Testis (tissue), 2 donors: Measurements from ENCODE around the gene OXSR1.

ENCODE experiments used
- POLR2A ChIP-seq: fragments of 450-650 bp; IDR thresholded peaks from one replicate; pipeline ENCODE4 v1.6.1; 2017; ENCODE audit warnings: antibody characterized with exemption, mild to moderate bottlenecking, moderate library complexity
- TF ChIP-seq, protein P1 (sequence below), 3 experiments: fragments of 450-650 bp in 2 of 3; fragments of 200-600 bp in 1 of 3; sonication (generic) in 1 of 3; IDR thresholded peaks; one replicate each; pipeline ENCODE4 v1.5.1; 2016 to 2019; ENCODE audit warnings: antibody characterized with exemption in 3 of 3, mild to moderate bottlenecking in 2 of 3, moderate library complexity in 1 of 3

DNA sequence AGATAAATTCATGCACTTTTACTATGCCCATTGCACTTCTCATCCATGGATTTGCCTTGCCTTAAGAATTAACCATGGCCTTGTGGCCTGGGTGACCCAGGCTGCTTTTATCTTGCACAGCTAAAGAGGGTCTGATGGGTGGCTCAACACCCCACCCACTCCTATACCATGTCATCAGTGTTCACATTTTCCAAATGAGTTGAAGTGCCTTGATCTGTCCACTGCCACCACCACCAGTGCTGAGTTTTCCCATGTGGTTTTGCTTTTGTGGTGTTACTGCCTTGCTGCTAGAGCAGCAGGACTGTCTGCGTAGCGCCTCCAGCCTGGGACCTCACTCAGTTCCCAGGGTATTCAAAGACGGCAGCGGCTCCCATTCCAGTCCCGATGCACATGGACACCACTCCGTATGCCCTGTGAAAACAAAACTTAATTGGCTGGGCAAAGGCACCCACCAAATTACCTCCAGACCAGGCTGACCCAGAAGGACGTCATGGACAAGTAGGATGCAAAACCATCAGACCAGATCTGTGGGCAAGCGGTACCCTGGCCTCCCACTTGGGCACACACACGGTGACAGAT, 42.5 kb upstream of the OXSR1 start:
- TF ChIP-seq, protein P1, sequence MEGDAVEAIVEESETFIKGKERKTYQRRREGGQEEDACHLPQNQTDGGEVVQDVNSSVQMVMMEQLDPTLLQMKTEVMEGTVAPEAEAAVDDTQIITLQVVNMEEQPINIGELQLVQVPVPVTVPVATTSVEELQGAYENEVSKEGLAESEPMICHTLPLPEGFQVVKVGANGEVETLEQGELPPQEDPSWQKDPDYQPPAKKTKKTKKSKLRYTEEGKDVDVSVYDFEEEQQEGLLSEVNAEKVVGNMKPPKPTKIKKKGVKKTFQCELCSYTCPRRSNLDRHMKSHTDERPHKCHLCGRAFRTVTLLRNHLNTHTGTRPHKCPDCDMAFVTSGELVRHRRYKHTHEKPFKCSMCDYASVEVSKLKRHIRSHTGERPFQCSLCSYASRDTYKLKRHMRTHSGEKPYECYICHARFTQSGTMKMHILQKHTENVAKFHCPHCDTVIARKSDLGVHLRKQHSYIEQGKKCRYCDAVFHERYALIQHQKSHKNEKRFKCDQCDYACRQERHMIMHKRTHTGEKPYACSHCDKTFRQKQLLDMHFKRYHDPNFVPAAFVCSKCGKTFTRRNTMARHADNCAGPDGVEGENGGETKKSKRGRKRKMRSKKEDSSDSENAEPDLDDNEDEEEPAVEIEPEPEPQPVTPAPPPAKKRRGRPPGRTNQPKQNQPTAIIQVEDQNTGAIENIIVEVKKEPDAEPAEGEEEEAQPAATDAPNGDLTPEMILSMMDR (IDR thresholded peaks at IDR 0.05): no peak
- no peak for TF ChIP-seq POLR2A
